ENCODE results near the gene RAB44.

The RAB44 gene

GRCh38 chr6:36753671-36754405 lies 56.2 kb downstream of the RAB44 start:
- no peak for DNase-seq (ENCODE audit: low spot score)

GRCh38 chr6:36754582-36755434 lies 57.2 kb downstream of the RAB44 start:
- DNase-seq (ENCODE audit: low spot score): no peak

- no peak for DNase-seq (ENCODE audit: low spot score)
These were observed 58.1 kb downstream of the RAB44 start for GRCh38 chr6:36755435-36756348.

GRCh38 chr6:36756786-36757185 lies 59.2 kb downstream of the RAB44 start:
- DNase-seq (ENCODE audit: low spot score): no peak

GRCh38 chr6:36757206-36757605 lies 59.6 kb downstream of the RAB44 start:
- DNase-seq (ENCODE audit: low spot score): no peak

- no peak for DNase-seq (ENCODE audit: low spot score)
These were observed 60.4 kb downstream of the RAB44 start for GRCh38 chr6:36757943-36758508.

- DNase-seq (ENCODE audit: low spot score): no peak
These were observed 61.0 kb downstream of the RAB44 start for GRCh38 chr6:36758516-36759147.

GRCh38 chr6:36759148-36759759 lies 61.6 kb downstream of the RAB44 start:
- DNase-seq (ENCODE audit: low spot score): peak; percentile 90

- DNase-seq (ENCODE audit: low spot score): no peak
These were observed 63.2 kb downstream of the RAB44 start for GRCh38 chr6:36760685-36761435.

- no peak for DNase-seq (ENCODE audit: low spot score)
These were observed 64.5 kb downstream of the RAB44 start for GRCh38 chr6:36762123-36762522.

GRCh38 chr6:36765190-36765589 lies 67.6 kb downstream of the RAB44 start:
- DNase-seq (ENCODE audit: low spot score): no peak

GRCh38 chr6:36765594-36766398 lies 68.2 kb downstream of the RAB44 start:
- DNase-seq (ENCODE audit: low spot score): peak; percentile 91

- no peak for DNase-seq (ENCODE audit: low spot score)
These were observed 68.8 kb downstream of the RAB44 start for GRCh38 chr6:36766399-36766945.

GRCh38 chr6:36769183-36769675 lies 71.6 kb downstream of the RAB44 start:
- no peak for DNase-seq (ENCODE audit: low spot score)

- no peak for DNase-seq (ENCODE audit: low spot score)
These were observed 72.3 kb downstream of the RAB44 start for GRCh38 chr6:36769676-36770499.

- no peak for DNase-seq (ENCODE audit: low spot score)
These were observed 73.5 kb downstream of the RAB44 start for GRCh38 chr6:36771145-36771544.

- DNase-seq (ENCODE audit: low spot score): no peak
These were observed 74.8 kb downstream of the RAB44 start for GRCh38 chr6:36772397-36772796.

GRCh38 chr6:36774331-36774730 lies 76.7 kb downstream of the RAB44 start:
- DNase-seq (ENCODE audit: low spot score): no peak
